CD4-positive, alpha-beta T cell (primary cell): ENCODE measurements around the gene DOP1B. TPM values are rescaled to one million over a fixed set of nuclear protein-coding genes. Genes with fewer than 3 reads are reported as not detected.

ENCODE experiments used
- ATAC-seq: fragments of 200-7000 bp; cut with Tn5 transposase; one replicate; pipeline ENCODE4 v1.10.0; 2022; ENCODE audit warnings: mild to moderate bottlenecking; ENCODE audit not compliant: poor library complexity
- CTCF ChIA-PET: fragments of 350-600 bp; sonication (Branson Sonifier 250); formaldehyde crosslinking; loops from one replicate; lab custom pipeline; 2021; ENCODE audit warnings: antibody characterized with exemption, inconsistent platforms; lab: Charles Lee
- POLR2A ChIA-PET: fragments of 350-600 bp; sonication (Branson Sonifier 250); formaldehyde crosslinking; loops from one replicate; lab custom pipeline; 2021; ENCODE audit warnings: antibody characterized with exemption, inconsistent platforms; lab: Charles Lee
- DNase-seq, 14 experiments: peaks; one replicate each; pipeline ENCODE4 v3.0.0-alpha.2; 2013 to 2020; ENCODE audit warnings: mixed read lengths in 2 of 14
- H3K27ac ChIP-seq, 2 donors: one replicate each; pipeline versions ENCODE4 v1.5.1 to v1.7.0; 2013; ENCODE audit warnings: low read length in 2 of 2, low read depth in 1 of 2, mild to moderate bottlenecking in 1 of 2
- H3K27me3 ChIP-seq, 2 experiments: 1 replicate in 1 of 2; 2 replicates in 1 of 2; pipeline versions ENCODE4 v1.6.1 to v1.7.0; 2013; ENCODE audit warnings: low read length in 2 of 2, control low read depth in 1 of 2, mild to moderate bottlenecking in 1 of 2, moderate library complexity in 1 of 2; ENCODE audit not compliant: insufficient read depth in 2 of 2, control insufficient read depth in 1 of 2
- H3K36me3 ChIP-seq: one replicate; pipeline ENCODE4 v1.6.1; 2013; ENCODE audit warnings: low read length, control low read depth; ENCODE audit not compliant: insufficient read depth
- H3K4me1 ChIP-seq: one replicate; pipeline ENCODE4 v1.6.1; 2013; ENCODE audit warnings: low read length, control low read depth; ENCODE audit not compliant: insufficient read depth
- H3K4me3 ChIP-seq: one replicate; pipeline ENCODE4 v1.5.1; 2013; ENCODE audit warnings: mild to moderate bottlenecking, low read length, moderate library complexity
- H3K9me3 ChIP-seq, 2 experiments: 1 replicate in 1 of 2; 2 replicates in 1 of 2; pipeline versions ENCODE4 v1.6.1 to v1.7.0; 2013; ENCODE audit warnings: low read length in 2 of 2, mild to moderate bottlenecking in 2 of 2, control low read depth in 1 of 2, moderate library complexity in 1 of 2; ENCODE audit not compliant: control insufficient read depth in 1 of 2, insufficient read depth in 1 of 2
- H3K27ac Mint-ChIP-seq: one replicate; pipeline ENCODE4 v1.8.0; 2020; ENCODE audit warnings: mixed read lengths
- H3K27me3 Mint-ChIP-seq: one replicate; pipeline ENCODE4 v1.8.0; 2021; ENCODE audit warnings: mixed read lengths
- H3K36me3 Mint-ChIP-seq: one replicate; pipeline ENCODE4 v1.8.0; 2021; ENCODE audit warnings: low read depth, mixed read lengths
- H3K4me1 Mint-ChIP-seq: one replicate; pipeline ENCODE4 v1.8.0; 2021; ENCODE audit warnings: low read depth, mixed read lengths
- H3K4me3 Mint-ChIP-seq: one replicate; pipeline ENCODE4 v1.8.0; 2020; ENCODE audit warnings: mild to moderate bottlenecking, mixed read lengths
- H3K9me3 Mint-ChIP-seq: one replicate; pipeline ENCODE4 v1.8.0; 2020; ENCODE audit warnings: mixed read lengths
- intact Hi-C, 2 experiments: fragments of 100-400 bp; cut with DNase I in 1 of 2; cut with micrococcal nuclease in 1 of 2; formaldehyde crosslinking; loops; one replicate each; pipeline versions ENCODE4 v1.15.1 to v1.9.0; 2023 to 2025; cut with DNase I, micrococcal nuclease
- total RNA-seq, 174 experiments: library from RNA in 2 of 174; stranded (reverse) in 2 of 174; gene quantifications; one replicate each; pipeline ENCODE4 v1.2.3 and lab custom pipeline; 2021 to 2026
- TF ChIP-seq, protein P1 (sequence below): fragments of 200-600 bp; IDR thresholded peaks from one replicate; pipeline ENCODE4 v1.8.0; 2022; ENCODE audit warnings: antibody characterized with exemption, mild to moderate bottlenecking

The DOP1B gene
- total RNA-seq, 2 experiments from 2014 or later: 11.0 to 12.7 TPM

DNA sequence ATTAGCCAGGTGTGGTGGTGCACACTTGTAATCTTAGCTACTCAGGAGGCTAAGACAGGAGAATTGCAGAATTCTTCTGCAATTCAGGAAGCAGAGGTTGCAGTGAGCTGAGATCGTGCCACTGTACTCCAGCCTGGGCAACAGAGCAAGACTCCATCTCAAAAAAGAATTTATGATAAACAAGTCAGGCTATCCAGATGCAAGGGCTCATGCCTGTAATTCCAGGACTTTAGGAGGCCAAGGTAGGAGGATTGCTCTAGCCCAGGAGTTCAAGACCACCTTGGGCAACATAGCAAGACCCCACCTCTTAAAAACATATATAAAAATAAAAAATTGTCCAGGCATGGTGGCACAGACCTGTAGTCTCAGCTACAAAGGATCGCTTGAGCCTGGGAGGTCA, 32.2 kb upstream of the DOP1B start:
- ChIA-PET POLR2A (interaction anchor here (0.7 kb wide), 1 partner anchor 853 kb away, joined by 3 read pairs; no protein-coding TSS in a partner anchor), CTCF (interaction anchor here (0.7 kb wide), 1 partner anchor 9 kb away, joined by 4 read pairs; no protein-coding TSS in a partner anchor)
- Histone ChIP-seq H3K4me1 (peaks cover 3% of the 10 kb centered on the region), H3K4me3 (no peak overlapping the region), H3K27me3 (no peaks in the 10 kb centered on the region), H3K27ac (no peak overlapping the region), H3K36me3 (no peaks in the 10 kb centered on the region), H3K9me3 (no peaks in the 10 kb centered on the region)
- H3K4me3 Mint-ChIP-seq: no peak overlapping the region
- ATAC-seq (no peak), DNase-seq (no peak)
- no peaks in the 10 kb centered on the region for H3K36me3 Mint-ChIP-seq
- no peaks in the 10 kb centered on the region for H3K27me3 Mint-ChIP-seq
- H3K4me1 Mint-ChIP-seq: peaks cover 22% of the 10 kb centered on the region
- TF ChIP-seq, protein P1, sequence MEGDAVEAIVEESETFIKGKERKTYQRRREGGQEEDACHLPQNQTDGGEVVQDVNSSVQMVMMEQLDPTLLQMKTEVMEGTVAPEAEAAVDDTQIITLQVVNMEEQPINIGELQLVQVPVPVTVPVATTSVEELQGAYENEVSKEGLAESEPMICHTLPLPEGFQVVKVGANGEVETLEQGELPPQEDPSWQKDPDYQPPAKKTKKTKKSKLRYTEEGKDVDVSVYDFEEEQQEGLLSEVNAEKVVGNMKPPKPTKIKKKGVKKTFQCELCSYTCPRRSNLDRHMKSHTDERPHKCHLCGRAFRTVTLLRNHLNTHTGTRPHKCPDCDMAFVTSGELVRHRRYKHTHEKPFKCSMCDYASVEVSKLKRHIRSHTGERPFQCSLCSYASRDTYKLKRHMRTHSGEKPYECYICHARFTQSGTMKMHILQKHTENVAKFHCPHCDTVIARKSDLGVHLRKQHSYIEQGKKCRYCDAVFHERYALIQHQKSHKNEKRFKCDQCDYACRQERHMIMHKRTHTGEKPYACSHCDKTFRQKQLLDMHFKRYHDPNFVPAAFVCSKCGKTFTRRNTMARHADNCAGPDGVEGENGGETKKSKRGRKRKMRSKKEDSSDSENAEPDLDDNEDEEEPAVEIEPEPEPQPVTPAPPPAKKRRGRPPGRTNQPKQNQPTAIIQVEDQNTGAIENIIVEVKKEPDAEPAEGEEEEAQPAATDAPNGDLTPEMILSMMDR: no peak
- intact Hi-C loops: no loop called here
- no peak overlapping the region for H3K27ac Mint-ChIP-seq
- no peaks in the 10 kb centered on the region for H3K9me3 Mint-ChIP-seq

DNA sequence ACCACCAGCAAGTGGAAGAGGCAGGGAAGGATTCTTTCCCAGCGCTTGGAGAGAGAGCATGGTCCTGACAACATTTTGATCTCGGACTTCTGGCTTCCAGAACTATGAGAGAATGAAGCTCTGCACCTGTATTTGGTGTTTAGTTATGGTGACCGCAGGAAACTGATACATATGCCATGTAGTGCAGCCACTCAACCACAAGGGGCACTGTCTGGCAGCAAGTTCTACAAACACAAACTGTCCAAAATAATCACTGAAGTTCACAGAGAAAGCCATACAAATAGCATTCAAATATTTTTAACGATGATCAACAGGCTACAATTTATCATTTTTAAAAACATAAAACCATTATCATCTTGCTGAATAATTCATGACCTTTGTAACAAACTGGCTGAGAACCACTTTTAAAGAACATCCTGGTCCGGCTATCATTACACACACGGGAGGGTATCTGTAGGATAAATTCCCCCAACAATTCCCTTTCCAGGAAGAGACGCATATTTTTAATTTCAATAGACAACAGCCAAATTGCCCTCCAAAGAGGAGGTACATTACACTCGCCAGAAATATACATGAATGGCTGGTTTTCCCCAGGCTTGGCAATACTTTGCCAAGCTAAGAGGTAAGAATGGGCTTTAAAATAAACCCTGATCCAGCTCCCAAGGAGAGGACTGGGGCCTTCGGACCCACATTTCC, 31.0 kb upstream of the DOP1B start:
- no peaks in the 10 kb centered on the region for H3K9me3 ChIP-seq
- H3K36me3 ChIP-seq: no peaks in the 10 kb centered on the region
- Mint-ChIP-seq H3K36me3 (no peaks in the 10 kb centered on the region), H3K4me1 (peaks cover 29% of the 10 kb centered on the region), H3K27me3 (no peaks in the 10 kb centered on the region), H3K9me3 (no peaks in the 10 kb centered on the region), H3K4me3 (peak overlapping the region; percentile 10), H3K27ac (no peak overlapping the region)
- no peak overlapping the region for H3K4me3 ChIP-seq
- intact Hi-C loops: no loop called here
- H3K27me3 ChIP-seq: no peaks in the 10 kb centered on the region
- DNase-seq: peak; percentile 28 to 80 (median 46)
- TF ChIP-seq, protein P1: peak; percentile 95
- peaks cover 7% of the 10 kb centered on the region for H3K4me1 ChIP-seq
- no peak overlapping the region for H3K27ac ChIP-seq
- POLR2A ChIA-PET: interaction anchor here (1.1 kb wide), 2 partner anchors 9 to 10 kb away, joined by 3 read pairs; partner anchors contain the start of gene CBR3
- CTCF ChIA-PET: interaction anchor here (0.6 to 1.5 kb wide), 10 partner anchors 10 to 241 kb away, joined by 3 to 16 read pairs (median 3); partner anchors contain the start of genes CBR3 and MORC3
- peak; percentile 65 for ATAC-seq

DNA sequence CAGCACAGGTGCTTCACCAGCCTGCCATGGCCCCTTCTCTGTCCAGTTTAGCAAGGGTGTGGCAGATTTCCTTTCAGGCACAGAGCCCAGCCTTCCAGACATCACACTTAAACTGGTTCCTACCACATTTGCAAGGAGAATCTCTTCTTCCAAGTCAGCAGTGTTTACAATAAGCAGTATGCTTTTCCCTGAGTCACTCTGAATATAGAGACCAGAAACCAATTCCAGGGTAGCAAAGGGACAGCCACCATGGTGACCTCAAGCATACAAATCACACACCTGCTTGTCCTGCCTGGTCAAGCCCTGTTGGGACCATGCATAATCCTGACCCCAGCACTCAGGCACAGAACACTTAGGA, 30.4 kb upstream of the DOP1B start:
- intact Hi-C loops: no loop called here
- Mint-ChIP-seq H3K36me3 (no peaks in the 10 kb centered on the region), H3K4me3 (no peak overlapping the region), H3K27ac (no peak overlapping the region), H3K9me3 (no peaks in the 10 kb centered on the region), H3K4me1 (peaks cover 33% of the 10 kb centered on the region), H3K27me3 (no peaks in the 10 kb centered on the region)
- DNase-seq: no peak
- Histone ChIP-seq H3K4me1 (peaks cover 9% of the 10 kb centered on the region), H3K27ac (no peak overlapping the region), H3K36me3 (no peaks in the 10 kb centered on the region), H3K4me3 (no peak overlapping the region), H3K27me3 (no peaks in the 10 kb centered on the region), H3K9me3 (no peaks in the 10 kb centered on the region)
- ChIA-PET POLR2A (interaction anchor here (1.1 kb wide), 1 partner anchor 9 kb away, joined by 3 read pairs; the partner anchor contains the start of gene CBR3), CTCF (interaction anchor here (1.1 to 1.5 kb wide), 2 partner anchors 10 to 84 kb away, joined by 4 to 16 read pairs; no protein-coding TSS in a partner anchor)
- TF ChIP-seq, protein P1: no peak
- no peak for ATAC-seq
